ENCODE results near the gene SH3RF1. TPM values are rescaled to one million over a fixed set of nuclear protein-coding genes. Genes with fewer than 3 reads are reported as not detected.

SH3RF1 gene
- total RNA-seq, 2 experiments from 2014 or later, result 0.54 to 0.87 TPM

DNA sequence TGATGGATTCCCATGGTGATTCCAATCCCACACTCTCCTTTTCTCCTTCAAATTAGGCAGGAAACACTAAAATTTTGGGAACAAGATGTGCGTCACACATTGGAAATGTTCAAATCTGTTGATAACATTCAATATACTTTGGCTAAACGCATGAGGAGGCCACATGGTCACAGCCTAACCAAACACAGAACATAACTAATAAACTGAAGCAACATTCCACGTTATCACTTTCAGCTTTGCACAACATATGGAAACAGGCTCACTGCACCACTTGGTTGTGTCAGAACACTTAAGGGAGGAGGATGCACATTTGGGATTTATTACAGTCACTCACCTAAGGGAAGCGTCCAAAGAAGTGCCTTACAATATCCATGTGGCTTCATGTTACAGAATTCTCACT lies 4.7 kb downstream of the SH3RF1 start:
- Mint-ChIP-seq H3K27me3 (peaks cover 60% of the 10 kb centered on the region), H3K27ac (no peak overlapping the region), H3K4me1 (peaks cover 4% of the 10 kb centered on the region)

DNA sequence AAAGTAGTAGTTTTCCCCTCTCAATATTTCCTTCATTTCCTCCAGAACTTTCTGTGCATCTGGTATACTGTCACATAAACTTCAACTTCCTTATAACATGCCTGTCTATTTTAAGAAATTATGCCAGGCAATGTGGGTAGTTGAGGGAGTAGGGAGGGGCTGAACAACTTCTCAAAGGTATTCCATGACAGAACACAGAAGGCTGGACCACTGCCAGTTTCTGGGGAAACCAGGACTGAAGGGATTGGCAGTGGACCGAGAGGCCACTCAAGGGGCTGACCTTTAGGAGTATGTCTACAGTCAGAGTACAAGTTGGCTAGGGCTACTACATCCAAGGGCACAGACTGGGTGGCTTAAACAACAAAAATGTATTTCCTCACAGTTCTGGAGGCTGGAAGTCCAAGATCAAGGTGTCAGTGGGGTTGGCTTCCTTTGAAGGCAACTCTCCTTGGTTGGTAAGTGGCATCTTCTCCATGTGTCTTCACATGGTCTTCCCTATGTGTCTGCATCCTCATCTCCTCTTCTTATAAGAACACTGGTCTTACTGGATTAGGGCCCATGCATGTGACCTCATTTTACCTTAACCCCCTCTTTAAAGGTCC lies 6.9 kb downstream of the SH3RF1 start:
- Mint-ChIP-seq H3K4me1 (no peaks in the 10 kb centered on the region), H3K9me3 (no peaks in the 10 kb centered on the region), H3K4me3 (no peak overlapping the region), H3K27ac (no peak overlapping the region), H3K36me3 (no peaks in the 10 kb centered on the region), H3K27me3 (peaks cover 56% of the 10 kb centered on the region)
- DNase-seq, result no peak

More for the DNA sequence above, 4.7 kb downstream of the SH3RF1 start:
- Mint-ChIP-seq H3K9me3 (no peaks in the 10 kb centered on the region), H3K4me3 (no peak overlapping the region), H3K36me3 (no peaks in the 10 kb centered on the region)
- no peak for DNase-seq

DNA sequence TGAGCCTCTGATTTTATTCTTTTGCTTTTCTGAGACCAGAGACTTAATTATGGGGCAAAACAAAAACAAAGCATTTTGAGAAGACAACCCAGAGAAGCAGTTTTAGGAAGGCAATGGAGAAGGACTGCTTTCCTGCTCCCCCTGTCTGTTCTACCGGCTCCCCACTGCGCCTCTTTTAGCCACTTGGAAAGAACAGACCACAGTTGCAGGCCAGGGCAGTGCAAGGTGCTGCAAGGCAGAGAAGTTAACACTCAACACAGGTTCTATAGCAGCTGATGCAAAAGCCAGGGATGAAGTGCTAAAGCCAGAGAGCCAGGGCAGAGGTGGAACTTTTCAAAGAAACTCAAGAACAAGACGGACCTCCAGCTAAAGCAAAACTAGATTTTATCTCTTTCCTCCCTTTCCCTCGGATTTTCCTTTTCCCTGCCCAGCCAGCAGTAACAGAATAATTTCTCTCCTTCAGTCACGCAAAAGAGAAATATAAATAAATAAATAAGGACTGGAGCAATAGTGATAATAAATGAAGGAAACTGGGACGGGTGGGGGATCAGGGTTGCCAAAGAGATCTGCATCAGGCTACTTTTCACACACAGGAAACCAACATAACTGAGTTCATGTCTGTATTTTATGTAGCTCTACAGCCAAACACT lies 10.4 kb downstream of the SH3RF1 start:
- no peaks in the 10 kb centered on the region for H3K9me3 Mint-ChIP-seq
- H3K4me3 Mint-ChIP-seq, result no peak overlapping the region
- H3K27me3 Mint-ChIP-seq, result peaks cover 30% of the 10 kb centered on the region
- no peaks in the 10 kb centered on the region for H3K4me1 Mint-ChIP-seq
- no peak for DNase-seq
- H3K27ac Mint-ChIP-seq, result no peak overlapping the region
- no peaks in the 10 kb centered on the region for H3K36me3 Mint-ChIP-seq

DNA sequence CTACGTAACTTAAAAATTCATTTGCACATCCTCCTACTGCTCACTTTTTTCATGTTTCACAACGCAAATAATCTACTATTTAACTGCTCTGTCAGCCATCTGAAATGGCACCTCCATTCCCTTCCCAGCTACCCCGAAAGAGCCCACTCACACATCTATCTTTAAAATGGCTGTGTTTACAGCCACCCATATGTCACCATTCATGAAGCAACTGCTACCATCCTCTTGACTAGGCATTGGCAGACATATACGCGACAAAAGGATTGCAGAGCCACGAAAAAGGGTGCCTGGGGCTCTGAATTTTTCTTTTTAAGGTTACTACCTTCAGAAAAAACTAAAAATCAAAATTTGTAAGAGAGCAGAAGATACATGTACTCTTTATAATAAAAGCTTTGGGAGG lies 11.5 kb downstream of the SH3RF1 start:
- Mint-ChIP-seq H3K36me3 (no peaks in the 10 kb centered on the region), H3K9me3 (no peaks in the 10 kb centered on the region), H3K4me1 (no peaks in the 10 kb centered on the region), H3K27me3 (peaks cover 28% of the 10 kb centered on the region), H3K27ac (no peak overlapping the region), H3K4me3 (no peak overlapping the region)
- no peak for DNase-seq

DNA sequence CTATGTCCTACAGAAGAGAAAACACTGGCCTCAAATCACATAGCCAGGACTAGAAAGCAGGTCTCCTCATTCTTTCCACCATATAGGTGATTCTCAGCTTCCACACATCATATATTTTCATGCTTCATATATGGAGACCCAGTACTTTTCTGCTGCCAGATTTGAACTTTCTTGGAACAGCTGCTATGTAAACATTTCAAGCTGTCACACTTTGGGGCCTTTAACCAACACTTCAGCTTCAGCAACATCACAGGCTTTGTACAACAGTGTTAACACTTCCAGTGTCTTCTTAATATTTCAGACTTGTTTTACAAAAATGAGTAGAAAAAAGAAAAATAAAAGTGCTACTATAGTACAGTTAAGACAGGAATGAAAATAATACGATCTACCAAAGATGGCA lies 12.6 kb downstream of the SH3RF1 start:
- peaks cover 24% of the 10 kb centered on the region for H3K27me3 Mint-ChIP-seq
- no peak for DNase-seq
- H3K27ac Mint-ChIP-seq, result no peak overlapping the region
- no peaks in the 10 kb centered on the region for H3K4me1 Mint-ChIP-seq
- H3K4me3 Mint-ChIP-seq, result no peak overlapping the region
- H3K36me3 Mint-ChIP-seq, result no peaks in the 10 kb centered on the region
- H3K9me3 Mint-ChIP-seq, result no peaks in the 10 kb centered on the region

DNA sequence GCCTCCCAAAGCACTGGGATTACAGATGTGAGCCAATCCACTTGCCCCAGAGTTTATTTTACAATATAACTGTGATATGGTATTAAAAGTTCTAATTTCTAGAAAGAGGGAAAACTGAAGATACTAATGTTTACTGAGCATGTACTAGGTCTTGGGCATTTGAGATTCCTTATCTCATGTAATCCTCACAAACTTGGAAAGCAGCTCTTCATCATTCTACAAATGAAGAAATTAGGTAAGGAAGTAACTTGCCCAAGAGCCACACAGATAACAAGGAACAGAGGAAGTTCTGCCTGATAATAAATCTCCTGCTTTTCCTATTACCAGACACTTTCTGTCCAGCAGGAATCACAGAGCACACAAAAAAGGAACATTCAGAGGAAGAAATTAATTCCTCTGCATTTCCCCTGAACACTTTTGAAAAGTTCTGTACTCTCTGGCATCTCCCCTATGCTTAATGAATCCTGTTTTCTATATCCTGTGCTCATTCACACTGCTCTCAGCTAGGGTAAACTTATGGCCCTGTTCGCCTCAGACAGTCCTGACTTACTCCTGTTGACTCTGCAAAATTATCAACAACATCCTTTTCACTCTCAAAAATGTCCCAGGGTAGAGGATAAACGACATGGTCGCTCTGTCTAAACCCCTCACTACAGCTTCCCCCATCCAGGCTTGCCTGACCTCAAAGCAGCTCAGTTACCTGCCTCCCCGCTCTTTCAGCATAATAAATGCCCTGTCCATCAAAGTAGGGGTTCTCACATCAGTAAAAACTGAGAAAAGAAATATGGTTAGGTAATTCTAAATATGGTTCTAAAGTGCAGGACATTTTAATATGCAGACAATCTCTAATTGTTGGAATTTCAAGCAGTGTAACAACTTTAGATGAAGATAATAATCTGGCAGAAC lies 13.6 kb downstream of the SH3RF1 start:
- Mint-ChIP-seq H3K9me3 (no peaks in the 10 kb centered on the region), H3K36me3 (no peaks in the 10 kb centered on the region), H3K4me1 (no peaks in the 10 kb centered on the region), H3K27ac (no peak overlapping the region), H3K27me3 (peaks cover 18% of the 10 kb centered on the region), H3K4me3 (no peak overlapping the region)
- no peak for DNase-seq

DNA sequence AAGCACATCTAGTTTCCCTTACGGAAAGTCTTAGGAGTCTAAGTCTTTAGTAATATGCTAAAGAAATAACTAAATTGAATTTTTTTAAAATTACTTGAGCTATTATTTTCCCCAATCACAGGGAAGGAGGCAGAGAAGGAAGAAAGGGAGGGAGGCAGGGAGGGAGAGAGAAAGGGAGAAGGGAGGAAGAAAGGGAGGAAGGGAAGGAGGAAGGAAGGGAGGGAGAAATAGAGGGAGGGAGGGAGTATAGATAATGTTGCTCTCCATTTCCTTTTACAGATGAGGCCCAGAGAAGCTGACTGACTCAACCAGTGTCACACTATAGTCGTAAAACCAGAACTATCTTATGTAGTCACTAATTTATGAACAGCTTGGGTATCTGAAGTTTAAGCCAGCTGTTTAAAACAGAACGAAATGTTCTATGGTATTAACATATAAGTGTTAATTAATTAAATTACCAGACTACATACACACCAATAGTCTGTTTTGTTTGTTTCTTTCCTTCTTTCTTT lies 14.6 kb downstream of the SH3RF1 start:
- Mint-ChIP-seq H3K4me1 (no peaks in the 10 kb centered on the region), H3K27me3 (peaks cover 14% of the 10 kb centered on the region), H3K4me3 (no peak overlapping the region), H3K27ac (no peak overlapping the region), H3K36me3 (no peaks in the 10 kb centered on the region), H3K9me3 (no peaks in the 10 kb centered on the region)
- DNase-seq, result no peak

DNA sequence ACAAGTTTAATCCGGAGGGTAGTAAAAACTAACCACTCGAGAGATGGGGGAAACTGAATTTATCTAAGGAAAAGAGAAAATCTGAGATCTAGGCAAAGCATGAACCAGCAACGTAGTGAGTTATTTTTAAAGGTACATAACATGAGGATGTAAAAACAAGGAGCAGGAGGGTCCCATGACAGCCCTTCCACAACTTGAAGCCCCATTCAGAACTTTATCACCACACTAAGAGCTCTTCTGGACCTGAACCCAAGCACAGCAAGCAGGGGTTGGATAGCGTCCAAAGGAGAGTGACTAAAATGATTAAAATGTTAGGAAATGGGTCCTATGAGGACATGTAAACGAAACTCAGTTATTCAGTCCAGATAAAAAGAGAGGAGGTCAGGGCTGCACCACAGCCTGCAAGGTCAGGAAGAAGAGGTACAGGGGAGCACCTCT lies 16.2 kb downstream of the SH3RF1 start:
- no peaks in the 10 kb centered on the region for H3K9me3 Mint-ChIP-seq
- DNase-seq, result no peak
- no peaks in the 10 kb centered on the region for H3K36me3 Mint-ChIP-seq
- no peaks in the 10 kb centered on the region for H3K4me1 Mint-ChIP-seq
- no peak overlapping the region for H3K27ac Mint-ChIP-seq
- H3K4me3 Mint-ChIP-seq, result no peak overlapping the region
- peaks cover 6% of the 10 kb centered on the region for H3K27me3 Mint-ChIP-seq

DNA sequence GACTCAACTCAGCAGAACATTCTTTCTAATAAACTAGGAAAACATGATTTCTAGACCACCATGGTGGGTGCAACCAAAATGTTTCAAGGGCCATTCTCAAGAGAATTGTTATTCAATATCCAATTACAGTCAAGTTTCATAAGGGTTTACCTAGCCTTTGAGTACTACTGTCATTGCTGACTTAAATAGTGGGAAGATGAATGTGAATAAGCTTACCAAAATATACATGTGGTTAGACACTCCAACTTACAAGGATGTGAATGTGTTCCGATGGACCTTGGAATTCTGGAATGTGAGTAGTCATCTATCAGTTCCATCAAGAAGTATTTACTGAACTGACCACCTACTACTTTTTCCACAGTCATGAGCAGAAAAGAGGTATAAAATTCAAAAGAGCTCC lies 16.9 kb downstream of the SH3RF1 start:
- Mint-ChIP-seq H3K36me3 (no peaks in the 10 kb centered on the region), H3K9me3 (no peaks in the 10 kb centered on the region), H3K27me3 (peaks cover 6% of the 10 kb centered on the region), H3K4me1 (no peaks in the 10 kb centered on the region), H3K27ac (no peak overlapping the region), H3K4me3 (no peak overlapping the region)
- no peak for DNase-seq

DNA sequence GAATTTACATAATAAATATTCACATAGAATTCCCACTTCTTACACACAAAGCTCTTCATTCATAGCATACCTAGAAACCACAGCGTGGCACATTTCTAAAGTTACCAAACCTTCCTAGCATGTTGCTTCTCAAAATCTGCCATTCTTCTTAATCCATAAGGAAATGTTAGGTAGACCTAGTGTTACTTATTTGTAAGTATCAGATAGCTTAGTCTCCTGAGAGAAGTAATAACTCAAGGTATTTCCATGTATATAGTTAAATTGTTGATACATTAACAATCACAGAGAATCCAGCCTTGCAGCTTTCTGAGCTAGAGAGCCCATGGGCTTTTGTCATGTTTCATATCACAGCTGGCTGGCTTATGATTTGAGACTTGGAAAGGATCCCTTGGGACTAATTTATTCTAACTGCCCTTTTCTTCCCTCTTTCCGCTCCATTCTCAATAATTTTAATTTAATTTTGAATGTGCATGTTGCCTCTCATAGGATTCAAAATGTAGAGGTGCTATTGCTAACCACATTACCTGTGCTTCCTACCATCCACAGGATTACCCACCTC lies 17.6 kb downstream of the SH3RF1 start:
- peaks cover 6% of the 10 kb centered on the region for H3K27me3 Mint-ChIP-seq
- H3K9me3 Mint-ChIP-seq, result no peaks in the 10 kb centered on the region
- H3K4me3 Mint-ChIP-seq, result no peak overlapping the region
- no peaks in the 10 kb centered on the region for H3K36me3 Mint-ChIP-seq
- no peak for DNase-seq
- no peaks in the 10 kb centered on the region for H3K4me1 Mint-ChIP-seq
- H3K27ac Mint-ChIP-seq, result no peak overlapping the region

DNA sequence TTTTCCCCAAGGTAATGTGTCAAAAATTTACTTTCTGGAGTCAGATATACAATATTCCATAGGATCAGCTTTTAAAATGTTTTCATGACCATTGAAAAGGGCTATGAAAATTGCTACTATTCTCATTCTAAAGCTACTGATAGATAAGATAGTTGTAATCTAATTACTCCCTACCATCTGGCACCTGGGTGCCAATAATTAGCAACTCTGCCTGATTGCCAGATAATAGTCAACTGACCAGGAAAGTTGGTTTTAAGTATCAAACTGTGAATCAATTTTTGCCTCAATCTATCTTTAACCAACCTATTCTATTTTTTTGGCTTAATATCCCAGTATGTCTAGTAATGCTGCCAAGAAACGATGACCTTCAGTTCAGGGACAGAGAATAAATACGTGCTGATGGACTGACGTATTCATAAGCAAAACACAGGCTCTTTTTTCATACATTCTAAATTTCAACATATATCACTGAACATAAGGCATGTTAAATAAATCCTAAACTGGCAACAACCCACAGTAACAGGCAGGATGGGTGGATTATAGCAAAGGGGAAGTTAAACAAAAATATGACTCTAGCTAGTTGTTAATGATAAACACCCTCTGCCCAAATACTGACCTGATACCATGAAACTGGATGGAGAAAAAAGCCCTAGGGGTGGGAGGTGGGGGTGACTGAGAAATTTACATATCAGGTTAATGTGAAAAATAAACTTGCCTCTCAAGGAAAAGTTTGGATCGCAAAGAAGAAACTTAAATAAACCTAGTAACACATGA lies 18.2 kb downstream of the SH3RF1 start:
- H3K27me3 Mint-ChIP-seq, result peaks cover 6% of the 10 kb centered on the region
- no peak overlapping the region for H3K4me3 Mint-ChIP-seq
- DNase-seq, result no peak
- no peaks in the 10 kb centered on the region for H3K9me3 Mint-ChIP-seq
- no peaks in the 10 kb centered on the region for H3K4me1 Mint-ChIP-seq
- no peak overlapping the region for H3K27ac Mint-ChIP-seq
- H3K36me3 Mint-ChIP-seq, result no peaks in the 10 kb centered on the region

DNA sequence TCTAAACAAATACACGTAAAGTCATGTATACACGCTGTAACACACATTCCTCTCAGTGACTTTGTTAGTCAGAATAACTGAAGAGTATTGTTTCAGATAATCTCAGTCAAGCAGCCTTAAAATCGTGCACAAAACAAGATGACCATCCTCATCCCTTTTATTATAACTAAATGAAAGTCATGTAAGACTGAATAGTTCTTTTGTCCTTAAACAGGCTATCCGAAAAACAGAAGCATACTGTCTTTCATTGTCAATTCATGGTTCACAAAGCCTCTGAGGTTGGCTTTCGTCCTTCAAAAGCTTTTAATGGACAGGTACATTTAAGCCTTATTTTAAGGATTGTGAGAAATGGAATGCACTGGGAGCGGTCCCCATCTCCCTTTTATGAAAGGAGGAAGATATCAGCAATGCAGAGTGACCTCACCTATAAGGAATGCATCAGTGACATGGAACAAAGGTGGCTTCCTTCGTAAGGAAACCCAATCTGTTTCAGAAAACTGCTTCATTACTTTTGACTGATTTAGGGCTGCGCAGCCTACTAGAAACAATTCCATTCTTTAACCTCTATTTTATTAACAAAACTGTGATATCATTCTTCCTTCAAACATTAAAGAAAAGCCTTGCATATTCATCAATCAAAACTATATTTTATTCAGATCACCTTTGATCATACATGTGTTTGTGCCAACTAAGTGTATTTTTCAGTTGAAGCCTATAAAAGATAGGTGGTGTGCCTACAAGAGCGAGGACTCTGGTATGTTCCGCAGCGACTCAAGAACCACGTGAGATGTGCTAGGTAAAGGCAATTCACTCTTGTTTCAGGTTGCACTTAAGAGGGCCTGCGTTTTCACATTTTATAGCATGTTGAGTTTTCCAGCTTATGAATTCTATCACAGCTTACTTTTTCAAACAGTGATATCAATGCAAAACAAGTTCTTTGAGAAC lies 19.2 kb downstream of the SH3RF1 start:
- Mint-ChIP-seq H3K27ac (no peak overlapping the region), H3K9me3 (no peaks in the 10 kb centered on the region), H3K4me3 (no peak overlapping the region), H3K4me1 (no peaks in the 10 kb centered on the region), H3K36me3 (no peaks in the 10 kb centered on the region), H3K27me3 (peaks cover 6% of the 10 kb centered on the region)
- no peak for DNase-seq

DNA sequence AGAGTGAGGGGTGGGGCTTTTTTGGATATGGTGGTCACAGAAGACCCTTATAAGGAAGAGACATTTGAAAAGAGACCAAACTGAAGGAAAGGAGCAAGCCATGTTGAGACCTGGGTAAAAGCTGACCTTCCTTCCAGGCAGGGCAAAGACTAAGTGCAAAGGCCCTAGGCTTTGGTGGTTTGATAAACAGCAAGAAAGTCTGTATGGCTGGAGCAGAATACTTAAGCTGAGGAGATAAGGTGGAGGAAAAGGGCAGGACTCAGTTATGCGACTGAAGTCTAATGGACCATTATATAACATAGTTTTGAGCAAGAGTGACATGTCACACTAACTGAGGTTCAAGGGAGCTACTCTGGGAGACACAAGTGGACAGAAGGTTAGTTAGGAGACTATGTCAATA lies 20.0 kb downstream of the SH3RF1 start:
- Mint-ChIP-seq H3K4me1 (no peaks in the 10 kb centered on the region), H3K9me3 (no peaks in the 10 kb centered on the region), H3K36me3 (no peaks in the 10 kb centered on the region), H3K4me3 (no peak overlapping the region), H3K27ac (no peak overlapping the region), H3K27me3 (peaks cover 6% of the 10 kb centered on the region)
- DNase-seq, result no peak

DNA sequence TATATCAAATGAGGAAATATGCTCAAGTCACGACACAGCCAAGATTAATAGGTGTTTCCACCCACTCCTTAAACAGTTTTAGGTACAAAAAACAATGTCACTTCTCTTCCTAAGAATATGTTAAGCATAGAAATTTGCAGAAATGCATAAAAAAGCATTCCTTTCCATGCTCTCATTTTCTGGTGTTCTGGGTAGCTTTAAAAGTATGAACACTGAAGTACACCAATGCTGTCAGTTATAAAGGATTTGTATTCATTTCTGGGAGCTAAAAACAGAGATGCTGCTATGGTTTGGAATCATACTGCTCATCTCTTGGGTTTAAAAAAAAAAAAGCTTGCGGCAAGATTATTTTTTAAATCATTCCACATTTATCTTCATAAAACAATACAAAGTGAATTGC lies 20.8 kb downstream of the SH3RF1 start:
- DNase-seq, result no peak
- Mint-ChIP-seq H3K36me3 (no peaks in the 10 kb centered on the region), H3K27me3 (peaks cover 6% of the 10 kb centered on the region), H3K4me3 (no peak overlapping the region), H3K4me1 (no peaks in the 10 kb centered on the region), H3K9me3 (no peaks in the 10 kb centered on the region), H3K27ac (no peak overlapping the region)
